IMR-90 (cell line): Measurements from ENCODE around the gene MICAL3.

Source experiments
- POLR2A ChIP-seq: IDR thresholded peaks from 2 replicates; pipeline ENCODE4 v1.6.1; 2012; ENCODE audit warnings: mild to moderate bottlenecking, low read depth, low read length
- SMC3 ChIP-seq: fragments of 150-350 bp; IDR thresholded peaks from 2 replicates; pipeline ENCODE4 v1.6.1; 2016; ENCODE audit warnings: low read depth, mild to moderate bottlenecking, antibody characterized with exemption, low read length, moderate library complexity
- TF ChIP-seq, protein P1 (sequence below): conservative IDR thresholded peaks from 2 replicates; pipeline ENCODE4 v1.5.1; 2012; ENCODE audit warnings: mild to moderate bottlenecking, low read depth, low read length, improper control_type of control experiment

DNA sequence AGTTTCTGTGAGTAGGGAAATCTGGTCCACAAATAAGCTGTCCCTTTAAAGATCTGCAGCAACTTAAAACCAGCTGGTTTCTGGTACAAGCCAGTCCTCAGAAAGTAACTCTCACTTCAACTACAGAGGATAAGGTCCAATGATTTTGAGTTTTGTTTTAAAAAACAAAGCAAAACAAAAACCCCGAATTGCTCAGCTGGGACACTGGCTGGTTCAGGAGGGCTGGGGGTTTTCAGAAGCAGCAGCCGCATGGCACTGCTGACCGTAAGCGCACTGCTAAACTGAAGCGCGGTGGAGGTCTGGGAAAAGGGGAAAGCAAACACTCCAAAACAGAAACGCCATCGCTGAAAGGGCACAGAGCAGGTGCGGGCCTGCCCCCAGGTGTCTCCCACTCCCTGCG is 59.7 kb downstream of the MICAL3 start:
- TF ChIP-seq, protein P1, sequence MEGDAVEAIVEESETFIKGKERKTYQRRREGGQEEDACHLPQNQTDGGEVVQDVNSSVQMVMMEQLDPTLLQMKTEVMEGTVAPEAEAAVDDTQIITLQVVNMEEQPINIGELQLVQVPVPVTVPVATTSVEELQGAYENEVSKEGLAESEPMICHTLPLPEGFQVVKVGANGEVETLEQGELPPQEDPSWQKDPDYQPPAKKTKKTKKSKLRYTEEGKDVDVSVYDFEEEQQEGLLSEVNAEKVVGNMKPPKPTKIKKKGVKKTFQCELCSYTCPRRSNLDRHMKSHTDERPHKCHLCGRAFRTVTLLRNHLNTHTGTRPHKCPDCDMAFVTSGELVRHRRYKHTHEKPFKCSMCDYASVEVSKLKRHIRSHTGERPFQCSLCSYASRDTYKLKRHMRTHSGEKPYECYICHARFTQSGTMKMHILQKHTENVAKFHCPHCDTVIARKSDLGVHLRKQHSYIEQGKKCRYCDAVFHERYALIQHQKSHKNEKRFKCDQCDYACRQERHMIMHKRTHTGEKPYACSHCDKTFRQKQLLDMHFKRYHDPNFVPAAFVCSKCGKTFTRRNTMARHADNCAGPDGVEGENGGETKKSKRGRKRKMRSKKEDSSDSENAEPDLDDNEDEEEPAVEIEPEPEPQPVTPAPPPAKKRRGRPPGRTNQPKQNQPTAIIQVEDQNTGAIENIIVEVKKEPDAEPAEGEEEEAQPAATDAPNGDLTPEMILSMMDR, result no peak
- TF ChIP-seq SMC3, result no peak
- TF ChIP-seq POLR2A, result no peak
